ENCODE measurements around the gene DLL1.
"Not testable (repeated sequence)": the region's sequence is repeated elsewhere in the genome, so short reads cannot be mapped to it uniquely, and the experiment has no call there.

DLL1 gene, protein sequence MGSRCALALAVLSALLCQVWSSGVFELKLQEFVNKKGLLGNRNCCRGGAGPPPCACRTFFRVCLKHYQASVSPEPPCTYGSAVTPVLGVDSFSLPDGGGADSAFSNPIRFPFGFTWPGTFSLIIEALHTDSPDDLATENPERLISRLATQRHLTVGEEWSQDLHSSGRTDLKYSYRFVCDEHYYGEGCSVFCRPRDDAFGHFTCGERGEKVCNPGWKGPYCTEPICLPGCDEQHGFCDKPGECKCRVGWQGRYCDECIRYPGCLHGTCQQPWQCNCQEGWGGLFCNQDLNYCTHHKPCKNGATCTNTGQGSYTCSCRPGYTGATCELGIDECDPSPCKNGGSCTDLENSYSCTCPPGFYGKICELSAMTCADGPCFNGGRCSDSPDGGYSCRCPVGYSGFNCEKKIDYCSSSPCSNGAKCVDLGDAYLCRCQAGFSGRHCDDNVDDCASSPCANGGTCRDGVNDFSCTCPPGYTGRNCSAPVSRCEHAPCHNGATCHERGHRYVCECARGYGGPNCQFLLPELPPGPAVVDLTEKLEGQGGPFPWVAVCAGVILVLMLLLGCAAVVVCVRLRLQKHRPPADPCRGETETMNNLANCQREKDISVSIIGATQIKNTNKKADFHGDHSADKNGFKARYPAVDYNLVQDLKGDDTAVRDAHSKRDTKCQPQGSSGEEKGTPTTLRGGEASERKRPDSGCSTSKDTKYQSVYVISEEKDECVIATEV

DNA sequence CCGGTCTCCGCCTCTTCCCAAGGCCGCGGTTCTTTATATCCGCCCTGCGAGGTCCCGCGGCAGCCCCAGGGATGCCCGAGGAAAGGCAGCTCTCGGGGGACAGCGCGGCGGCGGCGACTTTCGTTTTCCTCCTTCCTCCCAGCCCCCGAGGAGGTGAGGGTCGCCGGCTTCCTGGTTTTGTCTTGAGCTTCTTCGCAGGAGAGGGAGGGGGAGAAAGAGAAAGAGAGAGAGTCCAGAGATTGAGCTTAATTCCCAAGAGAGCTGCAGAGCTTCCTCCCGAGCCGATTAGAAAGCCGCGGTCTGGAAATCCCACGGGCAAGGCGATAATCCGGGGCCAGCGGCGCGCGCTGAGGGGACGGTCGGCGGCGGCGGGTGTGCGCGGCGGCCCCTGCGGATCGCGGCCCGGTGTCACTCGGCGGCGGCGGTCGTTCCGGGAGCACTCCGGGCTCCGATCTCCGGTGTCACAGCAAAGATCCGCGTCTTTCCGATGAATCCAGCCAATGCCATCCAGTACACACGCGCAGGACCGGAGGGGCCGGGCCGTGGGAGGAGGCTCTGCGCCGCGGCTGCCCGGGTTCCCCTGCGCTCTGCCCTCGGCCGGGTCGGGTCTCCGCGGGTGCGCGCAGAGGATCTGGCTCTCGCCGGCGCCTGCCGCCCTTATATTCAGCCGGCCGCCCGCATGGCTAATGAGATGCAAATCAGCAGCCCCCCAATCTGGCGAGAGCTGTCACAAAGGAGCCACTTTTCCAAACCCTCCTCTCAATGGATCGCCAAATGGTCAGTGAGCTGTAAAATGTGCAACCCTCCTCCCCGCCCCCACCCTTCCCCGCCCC, at the start of gene DLL1:
Gene DLL1, minus strand, starts transcription at position 783 of the 833 bp plus-strand sequence. CDS start 939 bp downstream, outside the sequence.
- DNase-seq (ENCODE audit: low spot score) = peak; percentile 91

DNA sequence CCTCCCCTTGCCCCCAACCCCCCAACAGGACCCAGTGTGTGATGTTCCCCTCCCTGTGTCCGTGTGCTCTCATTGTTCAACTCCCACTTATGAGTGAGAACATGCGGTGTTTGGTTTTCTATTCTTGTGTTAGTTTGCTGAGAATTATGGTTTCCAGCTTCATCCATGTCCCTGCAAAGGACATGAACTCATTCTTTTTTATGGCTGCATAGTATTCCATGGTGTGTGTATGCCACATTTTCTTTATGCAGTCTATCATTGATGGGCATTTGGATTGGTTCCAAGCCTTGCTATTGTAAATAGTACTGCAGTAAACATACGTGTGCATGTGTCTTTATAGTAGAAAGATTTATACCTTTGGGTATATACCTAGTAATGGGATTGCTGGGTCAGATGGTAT, 44.3 kb upstream of the DLL1 start:
- DNase-seq (ENCODE audit: low spot score) = not testable (repeated sequence)

DNA sequence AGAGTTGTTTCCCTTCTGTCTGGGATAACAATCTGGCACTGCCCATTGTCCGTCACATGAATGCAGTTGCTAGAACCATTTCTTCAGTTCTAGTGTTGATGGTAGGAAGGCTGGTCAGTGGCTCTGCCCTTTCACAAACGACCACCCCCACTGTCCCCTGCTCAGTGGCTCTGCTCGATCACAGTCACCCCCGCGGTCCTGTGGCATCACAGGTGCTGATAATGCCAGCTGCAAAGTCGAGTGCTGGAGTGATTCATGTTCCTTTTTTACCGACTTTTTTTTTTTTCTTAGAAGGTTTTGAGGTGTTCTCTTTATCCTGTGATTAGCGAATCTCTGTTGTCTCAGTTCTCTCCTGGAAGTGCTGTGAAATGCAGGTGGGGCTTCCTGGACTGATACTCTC, 38.4 kb upstream of the DLL1 start:
- DNase-seq (ENCODE audit: low spot score) = no peak

DNA sequence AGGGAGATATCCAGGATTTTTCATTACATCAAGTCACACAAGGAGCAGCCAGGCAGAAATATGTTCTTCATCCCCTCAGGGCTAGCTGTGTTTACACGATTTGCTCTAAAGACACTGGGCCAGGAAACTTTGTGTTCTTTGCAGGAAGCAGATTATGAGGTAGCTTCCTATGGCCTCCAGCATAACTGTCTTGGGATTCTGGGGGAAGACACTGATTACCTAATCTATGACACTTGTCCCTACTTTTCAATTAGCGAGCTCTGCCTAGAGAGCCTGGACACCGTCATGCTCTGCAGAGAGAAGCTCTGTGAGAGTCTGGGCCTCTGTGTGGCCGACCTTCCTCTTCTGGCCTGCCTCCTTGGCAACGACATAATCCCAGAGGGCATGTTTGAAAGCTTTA, 26.8 kb upstream of the DLL1 start:
- DNase-seq (ENCODE audit: low spot score) = no peak

DNA sequence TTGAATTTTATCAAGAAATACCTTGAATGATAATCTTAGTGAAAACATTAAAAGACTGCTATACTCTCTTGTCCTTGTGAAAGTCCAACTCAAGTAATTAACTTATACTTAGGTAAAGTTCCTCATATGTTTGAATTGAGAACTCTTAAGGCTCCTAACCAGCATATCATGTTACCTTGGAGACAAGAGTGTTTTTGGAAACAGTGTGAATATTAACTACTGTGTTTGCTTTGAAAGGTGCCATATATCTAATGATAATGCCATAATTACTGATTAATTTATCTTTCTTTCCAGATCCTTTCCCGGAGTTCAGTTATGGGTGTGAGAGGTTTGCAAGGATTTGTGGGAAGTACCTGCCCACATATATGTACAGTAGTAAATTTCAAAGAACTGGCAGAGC, 26.2 kb upstream of the DLL1 start:
- no peak for DNase-seq (ENCODE audit: low spot score)

DNA sequence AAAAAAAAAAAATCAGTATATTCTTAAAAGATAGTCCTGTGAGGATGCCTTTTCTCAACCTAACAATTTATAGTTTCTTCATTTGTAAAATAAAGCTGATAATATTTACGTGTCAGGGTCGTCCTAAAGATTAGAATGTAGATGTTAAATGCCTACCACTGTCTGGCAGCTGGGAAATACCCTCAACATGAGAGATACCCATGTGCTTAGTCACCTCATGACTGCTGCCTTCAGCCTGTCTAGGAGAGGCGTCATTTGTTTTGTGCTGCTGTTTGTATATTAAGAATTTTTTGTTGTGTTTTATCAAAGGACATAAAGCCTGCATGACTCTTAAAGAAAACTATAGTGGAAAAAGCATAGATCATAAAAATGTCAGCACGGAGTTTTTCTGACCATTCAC, 25.2 kb upstream of the DLL1 start:
- DNase-seq (ENCODE audit: low spot score) = no peak

DNA sequence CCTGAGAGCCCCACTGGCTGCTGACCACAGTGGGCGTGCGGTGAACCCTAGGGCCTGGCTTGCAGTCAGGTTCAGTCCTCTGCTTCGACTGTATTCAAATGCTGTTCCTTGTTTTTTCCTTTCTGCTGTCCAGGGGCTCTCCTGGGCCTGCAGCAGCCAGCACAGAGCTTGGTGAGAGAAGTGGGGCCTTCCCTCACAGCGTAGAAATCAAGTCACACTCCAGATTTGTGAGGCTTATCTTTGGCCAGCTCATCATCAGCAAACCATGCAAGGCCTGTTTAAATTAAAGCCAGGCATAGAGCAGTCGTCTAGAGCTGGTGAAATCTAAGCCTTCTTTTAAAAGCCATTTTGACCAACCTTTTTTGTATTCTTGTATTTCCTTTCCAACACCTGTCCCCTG, 24.1 kb upstream of the DLL1 start:
- no peak for DNase-seq (ENCODE audit: low spot score)

DNA sequence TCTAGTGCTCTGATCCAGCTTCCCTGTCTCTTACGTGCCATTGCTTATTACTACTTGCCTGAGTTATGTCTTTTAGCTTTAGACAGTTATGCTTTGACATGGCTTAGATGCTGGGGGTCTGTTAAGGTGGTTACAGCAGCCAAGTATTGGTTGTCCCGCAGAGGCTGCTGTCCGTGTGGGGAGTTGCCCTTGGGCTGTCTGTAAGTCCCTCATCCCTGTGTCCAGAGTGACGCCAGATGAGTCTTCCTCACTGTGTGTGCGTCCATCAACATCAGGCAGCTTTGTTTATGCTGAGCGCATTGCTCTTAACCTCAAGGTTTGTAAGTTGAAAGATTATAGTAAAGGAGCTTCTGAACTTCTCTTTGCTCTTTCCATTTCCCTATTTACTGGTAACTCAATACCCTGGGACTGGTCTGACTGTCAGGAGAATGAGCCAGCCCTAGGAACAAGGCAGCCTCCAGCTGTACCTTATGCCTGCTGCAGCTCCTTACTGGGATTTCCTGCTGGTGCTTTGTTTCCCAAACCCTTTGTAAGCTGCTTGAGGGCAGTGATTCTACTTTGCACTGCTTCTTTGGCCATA, 22.9 kb upstream of the DLL1 start:
- no peak for DNase-seq (ENCODE audit: low spot score)

DNA sequence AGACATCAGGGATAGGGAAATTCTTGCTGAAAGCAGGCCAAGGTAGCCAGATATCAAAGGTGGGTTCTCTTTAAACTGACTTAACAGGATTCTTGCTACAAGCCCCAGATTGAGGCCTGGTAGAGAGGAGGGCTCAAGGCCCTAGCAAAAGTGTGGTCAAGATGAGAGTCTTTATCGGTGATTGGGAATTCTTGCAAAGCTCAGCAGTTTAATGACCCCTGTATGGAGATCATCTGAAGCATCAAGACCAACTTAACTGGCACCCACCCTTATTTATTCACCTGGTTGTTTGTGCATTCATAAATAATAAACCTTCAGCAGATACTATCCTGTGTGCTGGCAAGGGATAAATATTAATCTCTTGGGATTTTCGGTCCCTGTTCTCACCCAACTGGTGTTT, 22.0 kb upstream of the DLL1 start:
- no peak for DNase-seq (ENCODE audit: low spot score)

DNA sequence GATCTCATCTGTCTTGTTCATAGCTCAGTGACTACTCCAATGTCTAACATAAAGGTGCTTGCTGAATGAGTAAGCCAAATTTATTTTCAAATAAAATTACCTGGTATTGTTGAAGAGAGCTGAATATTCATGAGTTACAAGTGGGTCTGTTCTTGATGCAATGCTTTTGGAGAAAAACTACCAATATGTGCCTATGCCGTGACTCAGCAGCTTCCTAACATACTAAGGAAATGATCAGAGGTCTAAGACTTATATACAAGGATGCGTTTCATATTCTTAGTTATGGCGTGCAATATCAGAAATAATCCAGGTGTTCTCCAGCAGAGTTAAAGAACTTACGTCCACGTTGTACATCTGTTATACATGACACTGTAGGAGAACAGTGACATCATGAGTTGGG, 20.8 kb upstream of the DLL1 start:
- no peak for DNase-seq (ENCODE audit: low spot score)

DNA sequence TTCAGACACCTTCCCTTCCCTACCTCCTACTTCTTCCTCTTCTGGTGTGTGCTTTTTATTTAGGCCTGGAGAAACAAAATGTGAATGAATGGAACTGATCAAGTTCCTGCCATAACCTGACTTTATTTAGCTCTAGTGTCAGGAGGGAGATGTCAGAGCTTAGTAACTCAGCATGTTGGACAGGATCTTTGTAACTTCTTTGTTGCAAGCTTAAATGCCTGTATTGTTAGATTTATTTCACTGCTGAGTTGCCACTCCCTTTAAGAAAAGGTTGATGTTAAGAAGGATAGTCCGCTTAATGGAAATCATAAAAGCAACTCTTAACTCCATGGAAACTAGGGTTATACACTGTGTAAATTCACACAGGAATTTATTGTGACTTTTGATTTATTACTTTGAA, 17.9 kb upstream of the DLL1 start:
- no peak for DNase-seq (ENCODE audit: low spot score)

DNA sequence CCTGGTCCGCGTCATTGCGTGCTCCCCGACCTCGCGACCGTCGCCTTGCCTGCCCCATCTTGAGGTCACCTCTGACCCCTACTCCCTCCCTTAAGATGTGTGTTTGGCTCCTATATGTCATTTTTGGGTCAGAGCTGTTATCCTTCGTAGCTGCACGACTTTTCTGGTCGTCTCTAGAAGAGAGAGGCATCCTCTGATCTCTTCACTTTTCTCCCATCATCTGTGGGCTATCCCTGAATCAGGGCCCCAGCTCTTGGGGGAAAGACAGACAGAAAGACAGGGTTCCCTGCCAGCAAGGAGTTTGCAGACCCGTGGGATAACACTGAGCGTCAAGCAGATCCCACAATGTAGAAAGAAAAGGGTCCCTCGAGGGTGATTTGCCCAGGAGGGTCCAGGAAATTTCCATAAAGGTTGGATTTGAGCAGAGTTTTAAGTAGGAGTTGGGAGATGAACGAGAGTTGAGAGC, 16.2 kb upstream of the DLL1 start:
- DNase-seq (ENCODE audit: low spot score) = no peak

DNA sequence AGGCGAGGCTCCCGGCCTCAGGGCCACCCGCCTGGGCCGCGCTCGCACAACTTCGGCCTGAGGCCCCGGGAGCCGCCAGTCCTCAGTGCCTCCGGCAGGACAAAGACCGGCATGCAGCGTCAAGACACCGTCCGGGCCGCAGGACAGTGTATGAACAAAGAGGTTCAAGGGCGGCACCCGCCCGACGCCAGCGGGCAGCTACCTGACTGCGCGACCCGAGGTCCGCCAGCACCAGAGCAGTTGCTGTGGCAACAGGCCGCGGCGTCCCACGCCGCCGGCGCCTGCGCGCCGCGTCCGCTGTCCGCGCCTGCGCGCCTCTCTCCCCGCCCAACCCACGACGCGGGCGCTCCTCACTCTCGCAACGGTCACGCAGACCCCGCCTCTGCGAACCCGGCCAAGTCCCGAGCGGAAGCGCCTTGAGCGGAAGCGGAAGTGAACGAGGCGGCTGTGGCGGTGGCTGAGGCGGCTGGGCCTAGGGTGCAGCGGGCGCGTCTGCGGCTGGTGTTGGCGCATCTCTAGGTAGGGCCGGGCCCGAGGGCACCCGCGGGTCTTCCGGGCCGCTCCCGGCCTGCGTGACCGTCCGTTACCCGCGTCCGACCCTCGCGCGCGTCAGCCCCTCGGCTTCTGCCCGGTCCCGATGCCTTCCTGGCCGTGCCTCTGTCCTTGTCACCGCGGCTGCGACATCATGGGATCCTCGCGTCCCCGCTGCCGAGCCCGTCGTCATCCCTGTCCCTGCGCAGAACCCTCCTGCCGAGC, 15.6 kb upstream of the DLL1 start, which contains the start of gene FAM120B:
Gene FAM120B, plus strand, starts transcription at position 435 of the 756 bp plus-strand sequence. CDS start 10,633 bp downstream, outside the sequence.
- peak; percentile 91 for DNase-seq (ENCODE audit: low spot score)

DNA sequence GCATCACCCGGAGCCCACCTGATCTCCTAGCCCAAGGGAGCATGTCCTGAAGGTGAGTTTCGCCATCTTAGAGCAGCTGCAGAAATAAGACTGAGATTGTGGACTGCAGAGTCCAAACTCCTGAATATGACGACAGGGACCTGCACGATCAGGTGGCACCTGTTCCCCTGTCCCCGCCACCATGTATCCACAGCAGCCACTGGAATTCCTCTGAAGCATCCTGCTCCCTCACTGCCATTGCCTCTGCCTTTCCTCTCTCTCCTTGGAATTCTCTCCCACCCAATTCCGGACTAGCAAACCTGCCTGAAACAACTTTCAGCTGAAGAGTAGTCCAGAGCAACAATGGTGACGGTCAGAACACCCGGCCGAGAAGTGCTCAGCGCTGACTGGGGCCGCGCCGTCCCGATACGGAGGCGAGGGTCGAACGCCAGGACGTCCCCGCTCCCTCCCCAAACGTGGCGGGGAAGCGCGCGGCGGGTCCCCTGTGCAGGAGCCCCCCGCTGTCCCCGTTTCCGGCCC, 15.0 kb upstream of the DLL1 start:
- no peak for DNase-seq (ENCODE audit: low spot score)

DNA sequence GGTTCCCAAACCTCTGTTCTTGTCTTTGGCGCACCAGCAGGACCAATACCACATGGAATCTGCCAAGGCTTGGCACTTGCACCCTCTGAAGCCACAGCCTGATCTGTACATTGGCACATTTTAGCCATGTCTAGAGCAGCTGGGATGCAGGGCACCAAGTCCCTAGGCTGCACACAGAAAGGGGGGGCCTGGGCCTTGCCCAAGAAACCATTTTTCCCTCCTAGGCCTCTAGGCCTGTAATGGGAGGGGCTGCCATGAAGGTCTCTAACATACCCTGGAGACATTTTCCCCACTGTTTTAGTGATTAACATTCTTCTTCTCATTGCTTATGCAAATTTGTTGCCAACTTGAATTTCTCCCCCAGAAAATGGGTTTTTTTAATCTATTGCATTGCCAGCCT, 10.3 kb upstream of the DLL1 start:
- DNase-seq (ENCODE audit: low spot score) = no peak

DNA sequence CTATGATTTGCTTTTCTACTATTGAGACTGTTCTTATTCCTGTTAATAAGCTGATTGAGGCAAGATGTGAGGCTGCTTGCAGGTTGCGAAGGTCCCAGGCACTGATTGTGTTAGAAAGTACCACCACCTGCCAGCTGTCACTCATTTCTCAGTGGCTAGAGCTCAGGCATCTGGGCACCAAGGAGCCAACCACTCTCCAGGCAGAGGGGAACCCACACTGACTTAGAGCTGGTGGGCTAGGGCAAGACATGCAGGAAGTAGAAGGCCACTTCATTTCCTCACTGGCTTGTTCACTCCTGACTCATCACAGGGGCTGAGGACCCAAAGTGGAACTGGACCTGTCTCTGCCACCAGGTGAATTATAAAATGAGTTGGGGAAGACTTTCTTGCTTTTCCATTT, 7.8 kb upstream of the DLL1 start:
- no peak for DNase-seq (ENCODE audit: low spot score)

DNA sequence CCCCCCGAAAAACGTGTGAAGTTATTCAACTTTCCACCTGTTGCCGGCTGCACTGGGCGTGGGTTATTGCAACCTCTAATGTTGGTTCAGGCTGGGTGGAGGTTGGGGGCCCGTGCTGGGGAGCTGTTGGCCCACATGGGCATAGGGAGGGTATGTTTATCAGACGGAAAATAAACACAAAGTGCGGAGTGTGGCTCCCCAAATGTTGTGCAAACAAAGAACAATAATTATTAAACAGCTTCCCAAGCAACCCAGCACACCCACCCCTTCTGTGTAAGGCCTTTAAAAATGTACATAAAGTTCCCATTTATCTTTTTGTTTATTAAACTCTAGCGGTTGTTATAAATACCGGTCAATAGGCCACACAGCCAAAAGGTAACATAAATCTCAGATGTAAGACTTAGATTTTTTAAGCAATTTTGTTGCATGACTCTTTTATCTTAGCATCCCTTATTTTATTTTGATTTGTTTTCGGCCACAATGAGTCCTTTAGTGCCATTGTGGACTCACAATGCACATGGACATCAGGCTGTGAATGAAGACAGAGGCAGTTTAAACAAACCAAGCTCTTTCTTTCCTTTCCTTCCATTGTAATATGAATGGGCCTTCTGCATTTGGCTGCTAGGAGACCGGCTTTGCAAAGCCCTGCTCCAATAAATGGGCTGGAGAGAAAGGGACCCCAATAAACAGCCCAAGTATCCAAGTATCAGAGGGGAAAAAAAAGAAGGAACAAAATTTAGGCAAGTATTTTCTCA, 6.9 kb upstream of the DLL1 start:
- DNase-seq (ENCODE audit: low spot score) = no peak

DNA sequence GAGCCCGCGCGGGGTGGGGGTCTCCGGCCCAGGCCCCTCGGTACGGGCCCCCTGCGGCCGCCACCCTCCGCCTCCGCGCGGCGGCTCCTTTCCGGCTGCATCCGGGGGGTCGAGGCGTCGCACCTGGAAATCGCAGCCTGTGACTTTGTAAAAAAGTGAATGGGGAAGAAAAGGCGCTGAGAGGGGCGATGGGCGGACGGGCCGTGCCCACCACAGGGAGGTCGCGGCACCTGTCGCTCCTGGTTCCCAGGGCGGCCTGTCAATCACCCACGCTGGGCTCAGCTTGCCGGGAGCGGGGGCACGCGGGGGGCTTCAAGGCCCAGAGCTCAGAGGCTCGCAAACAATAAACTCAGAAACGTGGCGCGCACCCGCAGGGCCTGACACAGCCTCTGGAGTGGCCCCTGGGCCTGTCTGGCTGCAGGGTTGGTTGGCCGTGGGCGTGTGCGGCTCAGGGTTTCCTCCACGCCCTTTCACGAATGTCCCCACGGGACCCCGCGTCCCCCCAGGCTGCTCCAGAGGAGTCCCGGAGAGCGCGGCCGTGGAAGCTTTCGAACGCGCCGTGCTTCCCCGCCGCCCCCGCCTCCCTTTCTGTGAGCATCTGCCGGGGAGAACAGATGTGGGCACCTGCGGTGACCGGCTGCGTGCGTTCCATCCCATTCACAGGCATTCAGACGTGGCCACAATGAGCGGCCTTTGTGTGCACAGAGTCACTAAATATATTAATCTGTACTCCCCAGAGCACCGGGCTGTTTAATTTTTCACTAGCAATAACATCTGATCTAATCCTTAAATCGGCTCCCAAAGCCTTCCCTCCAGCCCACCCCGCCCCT, 6.1 kb upstream of the DLL1 start:
- DNase-seq (ENCODE audit: low spot score) = peak; percentile 75

DNA sequence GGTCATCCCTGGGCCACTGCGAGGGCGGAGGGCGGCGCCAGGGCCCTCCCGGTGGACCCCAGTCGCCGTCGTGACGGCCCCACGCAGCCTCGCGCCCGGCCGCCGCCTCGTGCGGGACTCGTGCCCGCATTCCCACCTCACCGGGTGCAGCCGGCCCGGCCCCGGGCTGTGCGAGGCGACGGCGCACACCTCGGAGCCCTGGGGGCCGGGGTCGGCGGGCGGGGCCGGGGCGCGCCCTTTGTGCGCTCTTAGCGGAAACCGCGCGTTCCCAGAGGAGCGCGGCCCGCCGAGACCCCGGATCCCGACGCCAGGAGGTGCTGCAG, 5.5 kb upstream of the DLL1 start:
- no peak for DNase-seq (ENCODE audit: low spot score)

Measured in ecto neural progenitor cell (in vitro differentiated cells).